ENCODE data around the gene SPAG16.

GRCh38 chr2:214192711-214193110, 908.4 kb downstream of the SPAG16 start:
- TF ChIP-seq CTCF (conservative IDR thresholded peaks at IDR 0.05): no peak
- TF ChIP-seq EZH2 (IDR thresholded peaks at IDR 0.05; ENCODE audit: low read depth): no peak

All from PC-9 (cell line).